Skeletal muscle satellite cell (primary cell): ENCODE data around the gene CPS1.

Experiments
- H3K27me3 ChIP-seq: 2 replicates; pipeline ENCODE4 v1.7.0; 2013; ENCODE audit warnings: low read length; ENCODE audit not compliant: control insufficient read depth, insufficient read depth
- H3K36me3 ChIP-seq: 2 replicates; pipeline ENCODE4 v1.7.0; 2013; ENCODE audit warnings: mild to moderate bottlenecking, control low read depth, low read length; ENCODE audit not compliant: insufficient read depth
- H3K4me1 ChIP-seq: 2 replicates; pipeline ENCODE4 v1.7.0; 2013; ENCODE audit warnings: low read length; ENCODE audit not compliant: control insufficient read depth, insufficient read depth
- H3K4me2 ChIP-seq: 2 replicates; pipeline ENCODE4 v1.7.0; 2013; ENCODE audit warnings: mild to moderate bottlenecking, low read length
- H3K4me3 ChIP-seq: 2 replicates; pipeline ENCODE4 v1.7.0; 2013; ENCODE audit warnings: low read length
- H3K9ac ChIP-seq: 2 replicates; pipeline ENCODE4 v1.7.0; 2013; ENCODE audit warnings: mild to moderate bottlenecking, low read depth, low read length, moderate library complexity
- H3K9me3 ChIP-seq: replicated peaks from 2 replicates; pipeline ENCODE4 v1.7.0; 2013; ENCODE audit warnings: mild to moderate bottlenecking, control low read depth, low read length

Gene CPS1

DNA sequence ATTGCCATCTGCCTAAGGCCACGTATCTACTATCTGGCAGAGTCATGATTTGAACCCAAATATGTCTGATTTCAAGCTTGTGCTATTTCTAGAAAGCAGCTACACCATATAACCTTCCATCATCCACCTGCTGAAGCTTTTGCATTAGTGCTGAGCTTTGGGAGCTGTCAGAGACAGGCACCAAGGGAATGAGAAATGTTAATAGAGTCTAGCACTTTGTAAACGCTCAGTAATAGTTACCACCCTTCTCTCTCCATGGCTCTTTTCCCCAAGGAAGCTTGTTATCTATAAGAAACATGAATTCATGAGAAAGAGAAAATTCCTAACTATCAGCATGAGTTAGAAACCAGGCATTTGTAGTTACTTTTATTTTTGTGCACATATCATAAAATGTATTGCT is 151.5 kb downstream of the CPS1 start:
- no peak overlapping the region for H3K4me2 ChIP-seq
- H3K27me3 ChIP-seq = no peaks in the 10 kb centered on the region
- no peaks in the 10 kb centered on the region for H3K36me3 ChIP-seq
- no peak overlapping the region for H3K9ac ChIP-seq
- H3K9me3 ChIP-seq = no peaks in the 10 kb centered on the region
- no peaks in the 10 kb centered on the region for H3K4me1 ChIP-seq
- H3K4me3 ChIP-seq = no peak overlapping the region

DNA sequence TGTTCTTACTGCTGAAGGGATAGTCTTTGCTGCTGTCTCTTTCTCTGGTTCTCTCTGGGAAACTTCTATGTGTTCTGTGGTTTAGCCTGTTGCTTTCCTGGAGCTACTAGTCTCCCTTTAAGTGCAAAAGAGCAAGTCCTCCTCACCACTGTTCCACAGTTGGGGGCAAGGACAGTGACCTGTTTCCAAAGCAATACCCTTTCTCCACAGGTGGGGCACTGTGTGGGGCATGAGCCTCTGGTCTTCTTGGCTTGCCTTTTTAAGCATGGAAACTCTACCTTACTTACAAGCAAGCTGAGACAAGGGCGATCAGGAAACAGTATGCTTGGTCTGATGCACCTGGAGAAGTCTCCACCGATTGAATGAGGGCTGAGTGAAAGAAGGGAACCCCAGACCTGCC is 156.7 kb downstream of the CPS1 start:
- no peaks in the 10 kb centered on the region for H3K4me1 ChIP-seq
- no peaks in the 10 kb centered on the region for H3K9me3 ChIP-seq
- H3K36me3 ChIP-seq = no peaks in the 10 kb centered on the region
- no peak overlapping the region for H3K9ac ChIP-seq
- no peak overlapping the region for H3K4me2 ChIP-seq
- H3K27me3 ChIP-seq = no peaks in the 10 kb centered on the region
- no peak overlapping the region for H3K4me3 ChIP-seq

DNA sequence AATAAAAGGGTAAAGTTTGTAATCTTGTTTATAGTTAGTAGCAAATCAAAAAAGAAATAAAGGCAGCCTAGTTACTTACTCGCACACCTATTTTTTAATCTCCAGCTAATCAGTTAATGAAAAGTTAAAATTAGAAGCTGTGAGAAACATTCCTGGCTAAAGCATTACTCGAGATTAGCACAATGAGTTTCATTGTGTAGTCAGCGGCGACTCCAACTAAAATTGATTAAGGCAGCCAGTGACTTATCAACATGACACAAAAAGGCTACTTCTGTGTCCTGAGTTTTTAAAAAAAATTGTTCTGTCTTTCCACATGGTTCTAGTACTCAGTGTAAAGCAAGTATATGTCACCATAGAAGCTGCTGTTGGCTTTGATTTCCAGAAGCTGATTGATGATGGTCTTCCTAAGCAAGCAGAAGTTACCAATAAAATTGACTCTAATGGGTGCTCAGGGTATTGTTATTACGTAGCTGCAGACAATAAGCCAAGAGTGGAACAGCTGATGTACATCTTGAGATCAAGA is 159.2 kb downstream of the CPS1 start:
- H3K9me3 ChIP-seq = no peaks in the 10 kb centered on the region
- H3K4me3 ChIP-seq = no peak overlapping the region
- no peak overlapping the region for H3K4me2 ChIP-seq
- no peaks in the 10 kb centered on the region for H3K36me3 ChIP-seq
- H3K9ac ChIP-seq = no peak overlapping the region
- no peaks in the 10 kb centered on the region for H3K27me3 ChIP-seq
- H3K4me1 ChIP-seq = no peaks in the 10 kb centered on the region

DNA sequence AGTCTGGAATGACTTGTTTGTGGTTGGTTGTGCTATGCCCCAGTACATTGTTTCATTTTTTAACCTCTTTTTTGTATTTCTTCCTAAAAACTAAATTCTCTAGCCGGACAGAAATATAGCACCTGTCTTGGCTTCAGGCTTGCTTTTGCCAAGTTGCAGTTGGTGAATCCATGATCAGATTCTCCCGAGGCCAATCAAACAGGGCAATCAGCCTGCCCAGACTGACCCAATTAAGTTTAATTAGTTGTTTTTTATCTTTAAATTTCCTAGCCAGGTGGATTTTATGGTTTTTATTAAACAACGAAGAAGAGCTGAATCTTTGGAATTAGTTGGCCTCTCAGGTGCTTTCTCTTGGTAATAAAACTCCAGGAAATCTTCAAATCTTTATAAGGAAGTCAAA is 162.1 kb downstream of the CPS1 start:
- no peak overlapping the region for H3K4me2 ChIP-seq
- no peaks in the 10 kb centered on the region for H3K27me3 ChIP-seq
- no peak overlapping the region for H3K9ac ChIP-seq
- H3K4me1 ChIP-seq = no peaks in the 10 kb centered on the region
- no peaks in the 10 kb centered on the region for H3K9me3 ChIP-seq
- H3K36me3 ChIP-seq = no peaks in the 10 kb centered on the region
- no peak overlapping the region for H3K4me3 ChIP-seq

DNA sequence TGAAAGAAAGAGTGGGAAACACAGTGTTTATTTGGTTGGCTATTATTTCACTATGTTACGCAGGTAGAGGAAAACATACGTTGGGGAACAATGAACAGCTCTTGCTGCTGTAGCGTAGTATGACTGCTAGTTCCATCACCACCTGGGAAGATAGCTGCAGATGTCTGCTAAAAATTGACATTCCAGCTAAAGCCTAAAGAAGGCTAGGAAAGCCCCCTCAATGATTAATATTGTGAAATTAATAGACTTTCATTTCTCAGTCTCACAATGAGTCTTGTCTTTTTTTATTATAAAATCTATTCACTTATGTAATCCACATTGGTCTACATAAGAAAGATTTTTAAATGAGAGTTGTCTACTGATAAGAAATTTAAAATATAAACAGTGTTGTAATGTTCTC is 165.7 kb downstream of the CPS1 start:
- H3K4me1 ChIP-seq = no peaks in the 10 kb centered on the region
- H3K36me3 ChIP-seq = no peaks in the 10 kb centered on the region
- no peak overlapping the region for H3K4me3 ChIP-seq
- peaks cover 4% of the 10 kb centered on the region for H3K27me3 ChIP-seq
- H3K9ac ChIP-seq = no peak overlapping the region
- no peak overlapping the region for H3K4me2 ChIP-seq
- no peaks in the 10 kb centered on the region for H3K9me3 ChIP-seq

DNA sequence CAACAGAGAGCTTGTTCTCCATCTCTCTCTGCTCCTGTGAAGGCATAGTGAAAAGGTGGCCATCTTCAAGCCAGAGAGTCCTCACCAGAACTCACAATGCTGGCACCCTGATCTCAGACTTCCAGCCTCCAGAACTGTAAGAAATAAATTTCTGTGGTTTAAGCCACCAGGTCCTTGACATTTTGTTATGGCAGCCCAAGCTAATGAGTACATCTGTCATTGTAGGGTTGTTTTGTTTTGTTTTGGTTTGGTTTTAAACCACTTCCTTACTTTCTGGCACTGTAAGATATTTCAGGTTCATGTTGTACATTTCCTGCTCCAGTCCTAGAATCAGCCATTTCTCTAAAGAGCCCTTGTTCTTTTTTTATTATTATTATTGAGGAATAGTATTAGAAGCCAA is 171.2 kb downstream of the CPS1 start:
- Histone ChIP-seq H3K4me2 (no peak overlapping the region), H3K36me3 (no peaks in the 10 kb centered on the region), H3K9ac (no peak overlapping the region), H3K4me1 (no peaks in the 10 kb centered on the region), H3K4me3 (no peak overlapping the region), H3K27me3 (peaks cover 4% of the 10 kb centered on the region), H3K9me3 (no peaks in the 10 kb centered on the region)
